Inferior parietal cortex (tissue), 1 donor: ENCODE measurements around the gene ITGB1BP1.
"Not testable (repeated sequence)": the region's sequence is repeated elsewhere in the genome, so short reads cannot be mapped to it uniquely, and the experiment has no call there.

Experiments used
- DNase-seq: peaks from one replicate; pipeline ENCODE4 v3.0.0-alpha.2; 2016; ENCODE audit errors: extremely low spot score

Gene ITGB1BP1

GRCh38 chr2:9400268-9401058, 22.9 kb downstream of the ITGB1BP1 start:
- no peak for DNase-seq

- no peak for DNase-seq
These were observed 24.2 kb downstream of the ITGB1BP1 start for GRCh38 chr2:9398881-9399780.

- DNase-seq: not testable (repeated sequence)
These were observed 25.1 kb downstream of the ITGB1BP1 start for GRCh38 chr2:9398251-9398650.

- no peak for DNase-seq
These were observed 26.1 kb downstream of the ITGB1BP1 start for GRCh38 chr2:9397201-9397600.

GRCh38 chr2:9394816-9395215, 28.5 kb downstream of the ITGB1BP1 start:
- no peak for DNase-seq

GRCh38 chr2:9392898-9393765, 30.2 kb downstream of the ITGB1BP1 start:
- no peak for DNase-seq

GRCh38 chr2:9391961-9392720, 31.2 kb downstream of the ITGB1BP1 start:
- no peak for DNase-seq

GRCh38 chr2:9390991-9391390, 32.3 kb downstream of the ITGB1BP1 start:
- no peak for DNase-seq

- DNase-seq: no peak
These were observed 33.0 kb downstream of the ITGB1BP1 start for GRCh38 chr2:9390151-9390850.

GRCh38 chr2:9388950-9389911, 34.1 kb downstream of the ITGB1BP1 start:
- DNase-seq: no peak

- no peak for DNase-seq
These were observed 35.1 kb downstream of the ITGB1BP1 start for GRCh38 chr2:9388199-9388681.

- DNase-seq: no peak
These were observed 37.5 kb downstream of the ITGB1BP1 start for GRCh38 chr2:9385841-9386240.

GRCh38 chr2:9384521-9384920, 38.8 kb downstream of the ITGB1BP1 start:
- no peak for DNase-seq

- no peak for DNase-seq
These were observed 40.6 kb downstream of the ITGB1BP1 start for GRCh38 chr2:9382604-9383235.

- no peak for DNase-seq
These were observed 42.4 kb downstream of the ITGB1BP1 start for GRCh38 chr2:9380702-9381628.

GRCh38 chr2:9379391-9379755, 44.0 kb downstream of the ITGB1BP1 start:
- DNase-seq: no peak
